ENCODE measurements around the gene LRRC3. TPM values are rescaled to one million over a fixed set of nuclear protein-coding genes. Genes with fewer than 3 reads are reported as not detected.
"Not testable (repeated sequence)": the region's sequence is repeated elsewhere in the genome, so short reads cannot be mapped to it uniquely, and the experiment has no call there.

The LRRC3 gene
- total RNA-seq, 2 experiments from 2014 or later = 1.8 to 1.9 TPM

DNA sequence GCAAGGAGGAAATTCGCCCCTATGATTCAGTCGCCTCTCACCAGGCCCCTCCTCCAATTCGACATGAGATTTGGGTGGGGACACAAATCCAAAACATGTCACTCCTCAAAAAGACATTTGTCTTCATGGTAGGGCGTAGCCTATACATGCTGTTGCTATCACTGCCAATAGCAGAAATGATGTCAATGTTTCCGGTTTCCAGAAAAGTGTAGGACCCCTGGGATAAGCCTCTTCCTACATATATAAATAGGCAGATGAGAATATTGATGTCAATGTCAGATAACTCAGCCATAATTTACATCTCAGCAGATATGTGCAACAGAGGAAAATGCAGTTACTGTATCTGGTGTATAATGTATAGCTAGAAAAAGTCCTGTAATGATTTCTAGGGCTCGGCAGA, 16.7 kb downstream of the LRRC3 start:
- no peaks in the 10 kb centered on the region for H3K36me3 Mint-ChIP-seq
- H3K27ac Mint-ChIP-seq = no peak overlapping the region
- no peaks in the 10 kb centered on the region for H3K27me3 Mint-ChIP-seq
- no peaks in the 10 kb centered on the region for H3K9me3 Mint-ChIP-seq
- no peak for DNase-seq
- no peaks in the 10 kb centered on the region for H3K4me1 Mint-ChIP-seq
- no peak overlapping the region for H3K4me3 Mint-ChIP-seq

DNA sequence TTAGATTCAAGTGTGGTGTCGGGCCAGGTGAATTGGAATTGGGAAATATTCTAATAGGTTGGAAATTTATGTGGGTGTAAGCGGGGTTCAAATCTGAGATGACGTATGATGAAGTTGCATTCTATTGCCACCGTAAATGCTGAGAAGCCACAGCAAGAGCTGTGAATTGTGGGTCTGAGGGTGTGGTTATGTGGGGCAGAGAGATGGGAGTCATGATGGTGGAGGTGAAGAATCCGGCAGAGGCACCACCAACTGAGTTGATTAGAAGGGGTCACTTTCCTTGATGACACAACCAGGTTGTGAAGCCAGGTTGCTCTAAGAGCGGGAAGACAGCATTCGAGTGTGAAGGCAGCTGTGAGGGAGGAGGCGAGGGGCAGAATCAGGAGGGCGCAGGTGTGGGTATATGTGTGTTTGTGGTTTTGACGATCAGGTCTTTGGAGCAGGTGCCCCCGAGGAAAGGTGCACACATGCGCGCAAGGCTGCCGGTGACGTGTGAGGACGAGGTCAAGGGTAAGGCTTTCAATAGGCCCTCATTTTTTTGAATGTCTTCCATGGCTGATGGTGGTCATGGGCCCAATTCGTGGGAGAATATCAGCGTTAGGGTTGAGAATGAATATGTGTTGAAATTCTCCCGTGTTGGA, 18.7 kb downstream of the LRRC3 start:
- no peaks in the 10 kb centered on the region for H3K36me3 Mint-ChIP-seq
- H3K4me3 Mint-ChIP-seq = no peak overlapping the region
- H3K9me3 Mint-ChIP-seq = no peaks in the 10 kb centered on the region
- H3K27ac Mint-ChIP-seq = no peak overlapping the region
- H3K27me3 Mint-ChIP-seq = no peaks in the 10 kb centered on the region
- DNase-seq = no peak
- no peaks in the 10 kb centered on the region for H3K4me1 Mint-ChIP-seq

DNA sequence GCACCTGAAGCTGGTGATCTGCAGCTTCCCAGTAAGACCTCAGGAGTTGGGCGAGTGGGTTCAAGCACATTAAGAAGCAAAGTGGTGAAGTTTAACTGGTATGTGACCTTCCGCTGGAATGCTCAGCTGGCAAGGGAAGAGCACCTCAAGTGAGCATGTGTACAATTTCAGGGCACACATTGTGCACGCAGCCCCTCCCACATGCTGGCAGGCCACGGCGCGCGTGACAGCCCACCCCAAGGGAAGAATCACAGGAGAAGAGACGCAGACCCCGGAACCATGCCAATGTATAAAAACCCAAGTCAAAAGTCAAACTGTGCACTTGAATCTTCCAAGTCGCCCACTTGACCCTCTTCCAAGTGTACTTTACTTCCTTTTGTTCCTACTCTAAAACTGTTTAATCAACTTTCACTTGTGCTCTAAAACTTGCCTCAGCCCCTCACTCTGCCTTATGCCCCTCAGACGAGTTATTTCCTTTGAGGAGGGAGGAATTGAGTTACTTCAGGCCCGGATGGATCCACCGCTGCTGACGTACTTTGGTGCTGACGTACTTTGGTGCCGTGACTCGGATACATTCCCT, 20.0 kb downstream of the LRRC3 start:
- H3K4me3 Mint-ChIP-seq = no peak overlapping the region
- DNase-seq = no peak
- no peaks in the 10 kb centered on the region for H3K36me3 Mint-ChIP-seq
- H3K9me3 Mint-ChIP-seq = no peaks in the 10 kb centered on the region
- H3K4me1 Mint-ChIP-seq = no peaks in the 10 kb centered on the region
- H3K27ac Mint-ChIP-seq = no peak overlapping the region
- H3K27me3 Mint-ChIP-seq = no peaks in the 10 kb centered on the region

DNA sequence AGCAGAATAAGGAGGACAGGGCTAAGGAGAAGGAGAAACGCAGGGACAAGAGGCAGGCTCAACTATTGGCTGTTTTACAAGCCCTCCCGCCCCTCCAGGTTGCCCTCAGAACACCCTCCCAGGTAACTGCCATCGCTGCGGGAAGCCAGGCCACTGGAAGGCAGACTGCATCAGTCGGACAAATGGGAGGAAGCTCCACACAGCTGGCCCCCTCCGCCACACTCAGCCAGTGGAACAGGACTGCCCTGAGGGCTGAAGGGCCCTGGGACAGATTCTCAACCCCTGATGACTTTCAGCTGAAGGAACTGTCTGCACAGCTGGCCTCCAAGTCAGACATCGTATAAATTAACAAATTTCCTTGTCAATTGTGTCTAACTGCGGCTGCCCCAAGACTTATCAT, 21.8 kb downstream of the LRRC3 start:
- Mint-ChIP-seq H3K4me1 (no peaks in the 10 kb centered on the region), H3K9me3 (no peaks in the 10 kb centered on the region), H3K27ac (no peak overlapping the region), H3K27me3 (no peaks in the 10 kb centered on the region), H3K36me3 (no peaks in the 10 kb centered on the region), H3K4me3 (no peak overlapping the region)
- no peak for DNase-seq

DNA sequence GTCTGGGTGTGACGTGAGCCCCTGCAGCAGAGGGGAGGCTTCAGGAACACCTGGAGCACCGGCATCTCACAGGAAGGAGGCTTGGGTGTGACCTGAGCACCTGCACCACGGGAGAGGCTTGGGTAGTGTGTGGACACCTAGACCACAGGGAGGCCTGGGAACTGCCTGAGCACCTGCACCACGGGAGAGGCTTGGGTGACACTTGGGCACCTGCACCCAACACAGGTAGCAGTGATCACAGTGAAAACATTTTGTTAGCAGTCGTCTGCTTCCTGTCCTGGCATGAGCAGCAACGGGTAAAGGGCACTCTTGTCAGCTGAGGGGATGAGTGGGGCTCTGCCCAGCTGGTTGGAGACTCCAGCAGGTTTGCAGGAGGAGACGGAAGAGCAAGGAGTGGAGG, 22.4 kb downstream of the LRRC3 start:
- H3K9me3 Mint-ChIP-seq = no peaks in the 10 kb centered on the region
- no peaks in the 10 kb centered on the region for H3K27me3 Mint-ChIP-seq
- H3K4me3 Mint-ChIP-seq = no peak overlapping the region
- no peak for DNase-seq
- no peaks in the 10 kb centered on the region for H3K4me1 Mint-ChIP-seq
- no peaks in the 10 kb centered on the region for H3K36me3 Mint-ChIP-seq
- H3K27ac Mint-ChIP-seq = no peak overlapping the region

DNA sequence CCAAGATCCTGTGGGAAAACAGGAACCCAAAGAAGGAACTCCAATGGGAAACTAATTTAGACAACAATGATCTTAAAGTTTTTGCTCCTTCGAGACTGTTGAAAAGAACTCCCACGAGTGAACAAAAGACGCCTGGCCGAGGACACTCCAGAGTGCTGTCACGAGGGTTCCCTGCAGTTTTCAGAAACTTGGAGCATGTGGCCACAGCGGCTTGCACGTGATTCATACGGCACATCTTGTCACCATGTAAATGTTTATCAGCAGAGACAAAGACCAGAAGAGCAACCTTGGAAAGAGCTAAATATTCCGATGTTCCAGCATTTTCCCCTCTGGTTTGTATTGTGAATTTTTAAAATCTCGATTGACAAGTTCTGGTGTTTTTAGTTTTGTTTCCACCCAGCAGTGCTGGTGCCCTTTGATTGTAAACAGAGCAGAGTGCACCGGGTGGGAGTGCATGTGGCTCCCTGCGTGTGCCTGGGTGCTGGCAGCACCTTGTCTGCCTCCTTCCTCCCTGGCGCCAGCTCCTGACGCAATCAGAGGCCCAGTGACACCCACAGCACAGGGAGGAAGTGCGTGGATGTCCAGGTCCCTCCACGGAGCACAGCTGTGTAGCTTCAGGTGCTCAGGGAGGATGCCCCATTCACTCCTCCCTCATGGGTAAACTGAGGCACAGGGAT, 23.0 kb downstream of the LRRC3 start:
- H3K27ac Mint-ChIP-seq = no peak overlapping the region
- H3K4me1 Mint-ChIP-seq = no peaks in the 10 kb centered on the region
- no peaks in the 10 kb centered on the region for H3K9me3 Mint-ChIP-seq
- H3K27me3 Mint-ChIP-seq = no peaks in the 10 kb centered on the region
- DNase-seq = no peak
- H3K4me3 Mint-ChIP-seq = no peak overlapping the region
- H3K36me3 Mint-ChIP-seq = no peaks in the 10 kb centered on the region

DNA sequence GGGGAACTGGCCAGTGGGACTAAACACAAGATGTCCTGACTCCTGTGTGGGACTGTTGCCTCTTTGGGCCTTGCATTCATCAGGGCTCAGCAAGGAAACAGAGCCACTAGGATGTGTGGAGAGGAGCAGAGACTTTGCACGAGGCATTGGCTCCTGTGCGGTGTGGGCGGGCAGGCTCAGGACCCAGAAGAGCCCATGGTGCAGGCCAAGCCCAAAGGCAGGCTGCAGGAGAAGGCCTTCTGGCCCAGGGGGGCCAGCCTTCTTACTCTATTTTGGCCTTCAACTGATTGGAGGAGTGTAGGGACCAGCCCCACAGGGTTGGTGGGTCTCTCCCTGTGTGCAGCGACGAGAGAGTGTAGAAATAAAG, 23.5 kb downstream of the LRRC3 start:
- no peak for DNase-seq
- no peak overlapping the region for H3K4me3 Mint-ChIP-seq
- no peaks in the 10 kb centered on the region for H3K4me1 Mint-ChIP-seq
- H3K9me3 Mint-ChIP-seq = no peaks in the 10 kb centered on the region
- no peaks in the 10 kb centered on the region for H3K27me3 Mint-ChIP-seq
- H3K36me3 Mint-ChIP-seq = no peaks in the 10 kb centered on the region
- H3K27ac Mint-ChIP-seq = no peak overlapping the region

DNA sequence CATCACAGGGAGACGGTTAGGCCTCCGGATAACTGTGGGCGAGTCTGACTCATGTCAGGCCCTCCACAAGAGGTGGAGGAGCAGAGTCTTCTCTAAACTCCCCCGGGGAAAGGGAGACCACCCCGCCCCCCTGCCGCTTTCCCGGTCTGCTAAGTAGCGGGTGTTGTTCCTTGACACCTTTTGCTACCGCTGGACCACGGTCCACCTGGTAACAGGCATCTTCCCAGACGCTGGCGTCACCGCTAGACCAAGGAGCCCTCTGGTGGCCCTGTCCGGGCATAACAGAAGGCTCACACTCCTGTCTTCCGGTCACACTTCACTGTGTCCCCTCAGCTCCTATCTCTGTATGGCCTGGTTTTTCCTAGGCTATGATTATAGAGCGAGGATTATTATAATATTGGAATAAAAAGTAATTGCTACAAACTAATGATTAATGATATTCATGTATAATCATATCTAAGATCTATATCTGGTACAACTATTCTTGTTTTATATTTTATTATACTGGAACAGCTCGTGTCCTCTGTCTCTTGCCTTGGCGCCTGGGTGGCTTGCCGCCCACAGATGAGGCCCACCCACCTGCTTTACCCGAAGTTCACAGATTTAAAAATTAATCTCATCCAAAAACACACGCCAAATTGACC, 24.4 kb downstream of the LRRC3 start:
- DNase-seq = peak; percentile 34
- H3K27me3 Mint-ChIP-seq, H3K36me3 Mint-ChIP-seq, H3K27ac Mint-ChIP-seq, H3K4me1 Mint-ChIP-seq, H3K9me3 Mint-ChIP-seq, H3K4me3 Mint-ChIP-seq: not testable (repeated sequence)

DNA sequence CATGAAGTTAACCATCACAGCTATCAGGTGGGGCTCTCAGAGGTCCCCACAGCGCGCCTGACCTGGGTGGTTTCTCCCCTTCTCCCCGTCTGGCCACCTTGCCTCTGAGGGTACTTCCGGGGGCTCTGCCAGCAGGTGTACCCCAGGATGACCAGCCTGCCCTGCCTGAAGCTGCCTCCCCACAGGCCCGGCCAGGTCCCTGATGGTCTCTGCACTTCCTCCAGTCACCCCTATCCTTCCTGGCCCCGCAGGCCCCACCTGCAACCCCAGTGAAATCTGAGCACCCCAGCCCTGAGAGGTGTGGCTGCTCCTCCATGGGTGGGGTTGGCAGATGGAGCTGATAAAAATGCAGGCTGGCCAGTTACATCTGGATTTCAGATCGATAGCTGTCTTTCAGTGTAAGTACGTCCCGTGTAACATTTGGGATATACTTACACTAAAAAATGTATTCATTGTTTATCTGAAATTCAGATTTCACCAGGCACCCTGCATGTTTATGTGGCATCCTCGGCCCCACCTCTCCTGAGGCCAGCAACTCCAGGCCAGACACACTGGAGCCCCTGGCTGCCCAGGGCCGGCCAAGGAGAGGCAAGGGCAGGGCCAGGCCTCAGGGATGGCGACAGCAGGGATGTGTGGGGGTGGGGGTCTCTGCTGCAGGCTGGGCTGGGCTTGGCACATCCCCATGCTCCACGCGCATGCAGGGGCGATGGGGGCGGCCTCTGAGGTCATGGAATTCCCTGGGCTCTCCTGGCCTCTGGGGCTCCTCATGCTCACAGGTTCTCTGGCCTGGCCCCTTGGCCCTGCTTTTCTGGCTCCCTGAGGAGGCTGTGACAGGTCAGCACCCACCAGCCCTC, 25.1 kb downstream of the LRRC3 start:
- Mint-ChIP-seq H3K4me1 (peaks cover 2% of the 10 kb centered on the region), H3K27ac (no peak overlapping the region), H3K36me3 (no peaks in the 10 kb centered on the region), H3K27me3 (no peaks in the 10 kb centered on the region), H3K9me3 (no peaks in the 10 kb centered on the region), H3K4me3 (no peak overlapping the region)
- no peak for DNase-seq

DNA sequence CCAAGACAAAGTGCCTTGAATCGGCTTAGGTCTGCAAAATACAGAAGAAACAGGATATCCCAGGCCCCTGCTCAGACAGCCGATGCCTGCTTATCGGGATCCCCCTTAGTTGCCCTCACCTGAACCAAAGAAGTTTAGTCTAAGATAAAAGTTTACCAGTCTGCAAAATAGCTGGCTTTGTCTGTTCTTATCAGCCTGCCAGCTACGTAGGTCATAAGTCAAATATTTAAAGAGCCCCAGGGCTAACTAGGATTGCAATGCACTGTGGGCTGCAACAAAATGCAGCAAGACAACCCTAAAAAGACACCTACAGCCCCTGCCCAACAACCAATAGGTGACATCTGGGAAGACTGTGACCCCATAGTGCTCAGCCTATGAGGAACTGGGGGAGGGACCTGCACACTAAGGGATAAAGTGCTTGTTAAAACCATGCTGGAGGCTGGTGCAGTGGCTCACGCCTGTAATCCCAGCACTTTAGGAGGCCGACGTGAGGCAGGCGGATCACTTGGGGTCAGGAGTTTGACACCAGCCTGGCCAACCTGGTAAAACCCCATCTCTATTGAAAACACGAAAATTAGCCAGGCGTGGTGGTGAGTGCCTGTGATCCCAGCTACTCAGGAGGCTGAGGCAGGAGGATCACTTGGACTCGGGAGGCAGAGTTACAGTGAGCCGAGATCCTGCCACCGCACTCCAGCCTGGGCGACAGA, 27.4 kb downstream of the LRRC3 start:
- Mint-ChIP-seq H3K4me1 (peaks cover 2% of the 10 kb centered on the region), H3K27ac (no peak overlapping the region), H3K4me3 (no peak overlapping the region), H3K27me3 (no peaks in the 10 kb centered on the region), H3K9me3 (no peaks in the 10 kb centered on the region), H3K36me3 (no peaks in the 10 kb centered on the region)
- no peak for DNase-seq

DNA sequence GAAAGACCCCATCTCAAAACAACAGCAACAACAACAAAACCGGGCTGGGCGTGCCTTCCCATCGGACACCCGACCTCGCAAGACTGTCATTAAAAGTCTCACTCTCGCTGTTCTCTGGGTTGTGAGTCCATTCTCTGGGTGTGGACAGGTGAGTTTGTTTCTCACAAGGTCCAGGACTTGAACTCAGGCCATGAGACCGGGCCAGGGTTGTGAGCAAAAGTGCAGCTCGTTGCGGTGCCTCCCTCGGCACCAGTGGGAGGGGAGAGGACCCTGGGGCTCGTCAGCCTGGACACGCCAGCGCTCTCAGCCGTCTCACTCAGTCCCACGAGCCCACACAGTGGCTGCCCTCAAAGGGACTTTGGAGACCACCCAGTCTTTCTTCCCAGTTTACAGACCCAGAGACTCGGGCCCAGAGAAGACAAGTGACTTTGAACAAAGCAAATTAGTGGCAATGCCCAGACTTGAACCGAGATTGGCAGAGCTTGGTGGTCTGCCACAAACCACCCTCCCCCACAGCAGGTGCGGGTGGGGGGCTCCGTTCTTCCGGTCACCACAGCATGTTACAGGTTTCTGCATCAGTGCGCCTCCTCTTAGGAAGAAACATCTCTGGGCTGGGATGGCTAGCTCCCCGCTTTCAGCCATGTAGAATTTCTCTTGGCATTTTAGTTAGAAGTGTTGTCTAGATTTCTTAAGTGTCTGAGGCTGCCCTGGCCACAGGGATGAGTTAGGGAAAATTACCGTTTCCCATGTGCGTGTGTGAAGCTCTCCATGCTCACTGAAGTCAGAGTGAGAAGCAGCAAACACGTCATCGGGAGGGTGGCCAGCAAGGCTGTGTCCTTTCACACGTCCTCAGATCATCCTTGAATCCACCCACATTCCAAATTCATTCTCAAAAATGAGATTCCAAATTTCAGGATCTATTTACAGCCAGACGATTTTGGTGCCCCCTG, 28.3 kb downstream of the LRRC3 start:
- peaks cover 2% of the 10 kb centered on the region for H3K4me1 Mint-ChIP-seq
- H3K9me3 Mint-ChIP-seq = no peaks in the 10 kb centered on the region
- H3K4me3 Mint-ChIP-seq = no peak overlapping the region
- no peaks in the 10 kb centered on the region for H3K27me3 Mint-ChIP-seq
- no peaks in the 10 kb centered on the region for H3K36me3 Mint-ChIP-seq
- no peak overlapping the region for H3K27ac Mint-ChIP-seq
- no peak for DNase-seq

DNA sequence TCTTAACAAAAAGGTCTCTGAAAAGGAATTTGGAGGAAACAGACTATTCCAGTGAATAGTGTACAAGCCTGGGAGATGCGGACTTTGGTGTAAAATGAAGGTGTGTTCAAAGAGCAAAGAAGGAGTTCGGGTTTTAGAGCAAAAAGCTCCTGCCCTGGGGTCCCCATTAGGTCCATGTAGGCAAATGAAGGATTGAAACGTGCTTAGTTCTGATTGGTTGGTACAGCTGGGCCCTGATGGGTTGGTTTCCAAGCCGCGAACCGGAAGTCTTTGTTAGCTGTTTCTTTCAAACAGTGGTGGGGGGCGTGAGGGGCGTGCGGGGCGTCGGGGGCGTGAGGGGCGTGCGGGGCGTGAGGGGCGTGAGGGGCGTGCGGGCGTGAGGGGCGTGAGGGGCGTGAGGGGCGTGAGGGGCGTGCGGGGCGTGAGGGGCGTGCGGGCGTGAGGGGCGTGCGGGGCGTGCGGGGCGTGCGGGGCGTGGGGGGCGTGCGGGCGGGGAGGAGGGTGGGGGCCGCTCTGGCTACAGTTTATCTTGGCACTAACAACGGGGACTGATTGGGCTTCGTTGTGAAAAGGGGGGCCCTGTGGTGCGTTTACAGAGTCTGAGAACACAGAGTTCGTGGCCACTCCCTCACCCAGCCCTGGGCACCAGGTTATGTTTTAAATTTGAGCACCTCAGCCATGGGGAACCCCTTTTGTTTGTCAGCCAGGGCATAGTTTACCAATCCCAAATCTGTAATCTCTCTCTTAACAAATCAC, 29.4 kb downstream of the LRRC3 start:
- Mint-ChIP-seq H3K9me3 (no peaks in the 10 kb centered on the region), H3K4me1 (peaks cover 2% of the 10 kb centered on the region), H3K4me3 (peak overlapping the region; percentile 77), H3K27me3 (no peaks in the 10 kb centered on the region), H3K27ac (no peak overlapping the region), H3K36me3 (no peaks in the 10 kb centered on the region)
- DNase-seq = no peak

DNA sequence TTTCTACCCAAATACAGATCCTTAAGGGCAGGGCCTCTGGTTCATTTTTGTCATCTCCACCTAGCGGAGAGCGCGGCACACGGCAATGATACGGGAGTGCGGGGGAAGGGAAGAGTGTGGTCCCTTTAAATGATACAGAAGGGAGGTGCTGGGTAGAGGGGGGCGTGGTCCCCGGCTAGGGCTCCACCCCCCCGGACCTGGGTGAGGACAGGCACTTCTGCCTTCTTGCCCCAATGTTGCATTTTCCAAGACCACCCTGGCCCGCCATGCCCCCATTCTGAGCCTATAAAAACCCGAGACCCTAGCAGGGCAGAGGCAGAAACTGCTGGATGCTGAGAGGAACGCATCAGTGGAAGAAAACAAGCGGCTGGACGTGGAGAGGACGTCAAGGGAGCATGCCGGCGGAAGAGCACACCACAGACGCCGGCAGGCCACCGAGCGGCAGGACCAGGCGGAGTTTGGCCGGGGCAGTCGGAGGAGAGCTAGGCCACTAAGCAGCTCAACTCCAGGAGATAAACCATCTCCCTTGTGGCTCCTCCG, 30.0 kb downstream of the LRRC3 start:
- no peaks in the 10 kb centered on the region for H3K36me3 Mint-ChIP-seq

More for the DNA sequence above, 30.0 kb downstream of the LRRC3 start:
- DNase-seq = peak; percentile 58
- Mint-ChIP-seq H3K4me1 (peaks cover 2% of the 10 kb centered on the region), H3K27me3 (no peaks in the 10 kb centered on the region), H3K4me3 (peak overlapping the region; percentile 77), H3K27ac (no peak overlapping the region), H3K9me3 (no peaks in the 10 kb centered on the region)

Measured in activated naive CD8-positive, alpha-beta T cell treated with anti-CD3 and anti-CD28 coated beads for 36 hours (primary cell).